GM23248 (cell line): ENCODE results near the gene CCL17.

Experiments used
- EZH2 ChIP-seq: fragments of 200-600 bp; sonication (generic); IDR thresholded peaks from 2 replicates; pipeline ENCODE4 v1.6.1; 2018; ENCODE audit warnings: antibody characterized with exemption, mild to moderate bottlenecking; ENCODE audit not compliant: insufficient read depth, poor library complexity, severe bottlenecking
- EZH2phosphoT487 ChIP-seq: fragments of 200-600 bp; sonication (generic); IDR thresholded peaks from 2 replicates; pipeline ENCODE4 v1.6.1; 2018; ENCODE audit warnings: antibody characterized with exemption, moderate library complexity, mild to moderate bottlenecking, low read depth; ENCODE audit not compliant: insufficient read depth

DNA sequence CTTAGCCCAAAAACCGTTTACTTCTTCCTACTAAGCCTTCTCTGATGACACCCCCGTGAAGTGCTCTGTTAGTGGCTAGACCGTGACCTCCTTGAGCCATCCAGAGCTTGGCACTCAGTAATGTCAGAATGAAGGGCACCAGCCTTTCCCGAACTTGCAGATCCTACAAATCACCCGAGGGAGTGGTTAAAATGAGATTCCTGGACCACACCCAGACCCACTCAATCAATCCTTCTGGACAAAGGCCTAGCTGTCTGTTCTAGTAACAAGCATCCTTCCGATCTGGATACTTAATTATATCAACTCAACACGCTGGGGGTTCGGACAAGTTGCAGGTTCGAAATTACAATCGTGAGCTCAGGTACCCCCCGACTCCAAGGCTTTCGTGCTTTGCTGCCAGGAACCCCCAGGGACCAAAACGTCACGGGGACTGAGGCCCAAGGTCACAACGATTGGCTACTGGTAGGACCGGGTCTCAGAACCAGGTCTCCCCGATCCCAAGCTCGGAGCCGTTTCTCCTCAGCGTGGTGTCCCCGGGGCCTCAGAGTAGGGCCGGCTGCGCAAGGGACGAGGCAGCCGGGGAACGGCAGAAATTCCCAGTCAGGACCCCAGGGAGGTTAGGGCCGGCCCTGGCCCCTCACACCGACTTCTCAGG, 42.1 kb downstream of the CCL17 start:
- no peak for TF ChIP-seq EZH2phosphoT487
- TF ChIP-seq EZH2: no peak
